Kidney (tissue), 14 donors: ENCODE data around the gene TBC1D1. TPM values are rescaled to one million over a fixed set of nuclear protein-coding genes. Genes with fewer than 3 reads are reported as not detected.

Source experiments
- DNase-seq, 5 donors: peaks; one replicate each; pipeline ENCODE4 v3.0.0-alpha.2; 2013 to 2020
- FAIRE-seq: peaks from 2 replicates; lab custom pipeline; 2012; peaks lifted over from hg19 to GRCh38; lab: Jason Lieb, UNC
- H3K27ac ChIP-seq, 2 donors: one replicate each; pipeline ENCODE4 v1.7.0; 2013; ENCODE audit warnings: low read depth in 2 of 2, low read length in 2 of 2, inconsistent platforms in 1 of 2
- H3K27me3 ChIP-seq: one replicate; pipeline ENCODE4 v1.7.1; 2013; ENCODE audit warnings: low read length, inconsistent platforms; ENCODE audit not compliant: control insufficient read depth, insufficient read depth
- H3K36me3 ChIP-seq, 3 donors: one replicate each; pipeline versions ENCODE4 v1.7.0 to v1.7.1; 2013; ENCODE audit warnings: low read length in 3 of 3, control low read depth in 1 of 3, inconsistent platforms in 1 of 3; ENCODE audit not compliant: insufficient read depth in 3 of 3, control insufficient read depth in 2 of 3
- H3K4me1 ChIP-seq, 3 donors: one replicate each; pipeline versions ENCODE4 v1.7.0 to v1.7.1; 2013; ENCODE audit warnings: low read length in 3 of 3, inconsistent platforms in 1 of 3, low read depth in 1 of 3; ENCODE audit not compliant: control insufficient read depth in 2 of 3, insufficient read depth in 2 of 3
- H3K4me3 ChIP-seq, 3 donors: one replicate each; pipeline versions ENCODE4 v1.7.0 to v1.8.1; 2013; ENCODE audit warnings: low read length in 3 of 3, control low read depth in 1 of 3, inconsistent platforms in 1 of 3
- H3K9ac ChIP-seq, 3 donors: one replicate each; pipeline versions ENCODE4 v1.7.0 to v1.7.1; 2013; ENCODE audit warnings: low read length in 3 of 3, control low read depth in 1 of 3, inconsistent platforms in 1 of 3
- H3K9me3 ChIP-seq, 3 donors: one replicate each; pipeline versions ENCODE4 v1.7.0 to v1.7.1; 2013; ENCODE audit warnings: low read length in 3 of 3, control low read depth in 1 of 3, inconsistent platforms in 1 of 3; ENCODE audit not compliant: control insufficient read depth in 2 of 3, insufficient read depth in 1 of 3
- intact Hi-C: fragments of 100-400 bp; cut with DNase I; formaldehyde crosslinking; loops from one replicate; pipeline ENCODE4 v1.11.1; 2022
- polyA plus RNA-seq: library from polyadenylated mRNA; stranded (reverse); fragments of 350-450 nt; fragmentation: Illumina TruSeq; extraction: RNeasy Lipid Tissue Mini Kit (QIAGEN cat#74804); gene quantifications from one replicate; pipeline ENCODE4 v1.2.3, GENCODE V29; 2014; ENCODE audit warnings: low read depth, low replicate concordance; ENCODE audit not compliant: insufficient read depth
- total RNA-seq: library from RNA; stranded (reverse); fragmentation: NEBNext Ultra II Directional; extraction: Animal tissue kit (Norgen Biotek cat#: 25700); gene quantifications from one replicate; pipeline ENCODE4 v1.2.1, GENCODE V29; 2021
- TF ChIP-seq, protein P1 (sequence below): IDR thresholded peaks from 3 replicates; pipeline ENCODE4 v1.5.1; 2012; ENCODE audit warnings: mild to moderate bottlenecking, moderate library complexity, borderline replicate concordance; ENCODE audit not compliant: insufficient read depth; ENCODE audit errors: extremely low read depth
- donor health status: control.
- donor health status: control.
- donor health status: control.
- donor health status: control.
- donor health status: control.
- donor health status: DM: yes; HTN: yes; CAD: no.
- donor health status: Normal renal cell carcinoma (clear cell type).

TBC1D1 gene
- total and polyA plus RNA-seq, 2 donors from 2014 or later: 170 to 182 TPM

- Histone ChIP-seq H3K27me3 (no peaks in the 10 kb centered on the region), H3K9me3 (no peaks in the 10 kb centered on the region), H3K4me1 (peaks cover 0 to 16% (median 7%) of the 10 kb centered on the region in 3 donors), H3K9ac (no peak overlapping the region), H3K27ac (peak overlapping the region in 1 of 2 donors; percentile 52), H3K4me3 (no peak overlapping the region), H3K36me3 (peaks cover 0 to 39% (median 15%) of the 10 kb centered on the region in 3 donors)
- DNase-seq: no peak
- intact Hi-C loops: no loop called here
- TF ChIP-seq, protein P1, sequence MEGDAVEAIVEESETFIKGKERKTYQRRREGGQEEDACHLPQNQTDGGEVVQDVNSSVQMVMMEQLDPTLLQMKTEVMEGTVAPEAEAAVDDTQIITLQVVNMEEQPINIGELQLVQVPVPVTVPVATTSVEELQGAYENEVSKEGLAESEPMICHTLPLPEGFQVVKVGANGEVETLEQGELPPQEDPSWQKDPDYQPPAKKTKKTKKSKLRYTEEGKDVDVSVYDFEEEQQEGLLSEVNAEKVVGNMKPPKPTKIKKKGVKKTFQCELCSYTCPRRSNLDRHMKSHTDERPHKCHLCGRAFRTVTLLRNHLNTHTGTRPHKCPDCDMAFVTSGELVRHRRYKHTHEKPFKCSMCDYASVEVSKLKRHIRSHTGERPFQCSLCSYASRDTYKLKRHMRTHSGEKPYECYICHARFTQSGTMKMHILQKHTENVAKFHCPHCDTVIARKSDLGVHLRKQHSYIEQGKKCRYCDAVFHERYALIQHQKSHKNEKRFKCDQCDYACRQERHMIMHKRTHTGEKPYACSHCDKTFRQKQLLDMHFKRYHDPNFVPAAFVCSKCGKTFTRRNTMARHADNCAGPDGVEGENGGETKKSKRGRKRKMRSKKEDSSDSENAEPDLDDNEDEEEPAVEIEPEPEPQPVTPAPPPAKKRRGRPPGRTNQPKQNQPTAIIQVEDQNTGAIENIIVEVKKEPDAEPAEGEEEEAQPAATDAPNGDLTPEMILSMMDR: no peak
- FAIRE-seq: no peak
Measured at GRCh38 chr4:38055566-38055965, 164.7 kb downstream of the TBC1D1 start.

GRCh38 chr4:38056011-38056685 is 165.3 kb downstream of the TBC1D1 start:
- peaks cover 0 to 14% (median 7%) of the 10 kb centered on the region in 3 donors for H3K4me1 ChIP-seq
- no peak overlapping the region for H3K9ac ChIP-seq
- no peaks in the 10 kb centered on the region for H3K9me3 ChIP-seq
- TF ChIP-seq, protein P1: no peak
- H3K27me3 ChIP-seq: no peaks in the 10 kb centered on the region
- H3K36me3 ChIP-seq: peaks cover 0 to 44% (median 12%) of the 10 kb centered on the region in 3 donors
- FAIRE-seq: no peak
- no peak overlapping the region for H3K4me3 ChIP-seq
- peak overlapping the region in 1 of 2 donors; percentile 52 for H3K27ac ChIP-seq
- DNase-seq: peak in 1 of 5 donors; percentile 70
- intact Hi-C loops: no loop called here

GRCh38 chr4:38058151-38058550 is 167.3 kb downstream of the TBC1D1 start:
- TF ChIP-seq, protein P1: no peak
- H3K27ac ChIP-seq: no peak overlapping the region

More at GRCh38 chr4:38058151-38058550, 167.3 kb downstream of the TBC1D1 start:
- FAIRE-seq (no peak), DNase-seq (peak in 4 of 5 donors; percentile 65 to 84 (median 76))
- no peaks in the 10 kb centered on the region for H3K27me3 ChIP-seq
- intact Hi-C loops: no loop called here
- H3K9me3 ChIP-seq: no peaks in the 10 kb centered on the region
- no peak overlapping the region for H3K9ac ChIP-seq
- peaks cover 0 to 42% (median 12%) of the 10 kb centered on the region in 3 donors for H3K36me3 ChIP-seq
- peaks cover 0 to 21% (median 10%) of the 10 kb centered on the region in 3 donors for H3K4me1 ChIP-seq
- no peak overlapping the region for H3K4me3 ChIP-seq
